HCT116 (cell line): Measurements from ENCODE around the gene MYH6. TPM values are rescaled to one million over a fixed set of nuclear protein-coding genes. Genes with fewer than 3 reads are reported as not detected.

Experiments used
- ATAC-seq: fragments of 200-7000 bp; cut with Tn5 transposase; 2 replicates; pipeline ENCODE4 v1.9.1; 2020; ENCODE audit warnings: mild to moderate bottlenecking, moderate library complexity
- BruUV-seq: library from RNA; stranded (reverse); fragments of 400-500 nt; replicated peaks from 2 replicates; lab custom pipeline; 2021; lab: Mats Ljungman, UMichigan
- CTCF ChIA-PET: fragments of 300-600 bp; sonication (Branson Sonifier 250); formaldehyde crosslinking; loops from one replicate; lab custom pipeline; 2021; ENCODE audit warnings: antibody characterized with exemption; lab: Charles Lee
- POLR2A ChIA-PET: fragments of 300-600, 350-600 bp; sonication (Branson Sonifier 250); formaldehyde crosslinking; loops from one replicate; lab custom pipeline; 2021; ENCODE audit warnings: antibody characterized with exemption; lab: Charles Lee
- RAD21 ChIA-PET, 2 experiments: fragments of 300-600 bp; sonication (Branson Sonifier 250); formaldehyde crosslinking; loops; one replicate each; lab custom pipeline; 2023; ENCODE audit warnings: low total read pairs in 2 of 2; ENCODE audit not compliant: uncharacterized antibody in 2 of 2, unreplicated experiment in 2 of 2, low non-redundant PET in 1 of 2; lab: Charles Lee
- DNase-seq: peaks from one replicate; pipeline ENCODE4 v3.0.0-alpha.2; 2010; ENCODE audit warnings: low read depth, low spot score
- H2AFZ ChIP-seq: fragments of 200-600 bp; shearing (Covaris generic), sonication (generic); 2 replicates; pipeline ENCODE4 v1.6.1; 2017; ENCODE audit warnings: low read depth, mixed run types, mixed read lengths, antibody characterized with exemption, low read length; ENCODE audit not compliant: poor library complexity, severe bottlenecking
- H3K27ac ChIP-seq: 2 replicates; pipeline ENCODE4 v1.5.1; 2012; ENCODE audit warnings: low read depth, low read length
- H3K27me3 ChIP-seq: fragments of 200-600 bp; sonication (generic); 2 replicates; pipeline ENCODE4 v1.6.1; 2016; ENCODE audit warnings: mixed run types, low read length, mixed read lengths; ENCODE audit not compliant: insufficient read depth
- H3K36me3 ChIP-seq, 2 experiments: fragments of 200-500 bp in 1 of 2; fragments of 200-600 bp in 1 of 2; sonication (Bioruptor generic) in 1 of 2; sonication (generic) in 1 of 2; 2 replicates each; pipeline versions ENCODE4 v1.5.1 to v1.6.1; 2014 to 2016; ENCODE audit warnings: low read length in 2 of 2, inconsistent platforms in 1 of 2, mixed read lengths in 1 of 2, mixed run types in 1 of 2; ENCODE audit not compliant: insufficient read depth in 2 of 2, control insufficient read depth in 1 of 2
- H3K4me1 ChIP-seq, 2 experiments: fragments of 200-600 bp in 1 of 2; sonication (generic) in 1 of 2; 2 replicates each; pipeline versions ENCODE4 v1.5.1 to v1.6.1; 2012 to 2017; ENCODE audit warnings: low read length in 2 of 2, inconsistent platforms in 1 of 2, mild to moderate bottlenecking in 1 of 2, mixed read lengths in 1 of 2, mixed run types in 1 of 2, moderate library complexity in 1 of 2; ENCODE audit not compliant: insufficient read depth in 2 of 2, control insufficient read depth in 1 of 2
- H3K4me2 ChIP-seq: fragments of 200-600 bp; sonication (generic); 2 replicates; pipeline ENCODE4 v1.6.1; 2017; ENCODE audit warnings: mixed run types, low read length, mixed read lengths
- H3K4me3 ChIP-seq, 2 experiments: fragments of 200-600 bp in 1 of 2; sonication (generic) in 1 of 2; replicated peaks in 1 of 2; 2 replicates each; pipeline ENCODE4 v1.5.1; 2011 to 2016; ENCODE audit warnings: low read length in 2 of 2, control low read depth in 1 of 2, low read depth in 1 of 2, mild to moderate bottlenecking in 1 of 2, mixed read lengths in 1 of 2, mixed run types in 1 of 2
- H3K79me2 ChIP-seq: fragments of 200-600 bp; sonication (generic); 2 replicates; pipeline ENCODE4 v1.6.1; 2017; ENCODE audit warnings: mild to moderate bottlenecking, mixed run types, low read length, moderate library complexity, mixed read lengths; ENCODE audit not compliant: insufficient read depth
- H3K9ac ChIP-seq: fragments of 200-600 bp; sonication (generic); 2 replicates; pipeline ENCODE4 v1.6.1; 2016; ENCODE audit warnings: low read length, mixed read lengths
- H3K9me2 ChIP-seq: fragments of 200-600 bp; sonication (generic), shearing (Covaris generic); 2 replicates; pipeline ENCODE4 v1.6.1; 2017; ENCODE audit warnings: mixed run types, mild to moderate bottlenecking, moderate library complexity; ENCODE audit not compliant: insufficient read depth
- H3K9me3 ChIP-seq, 2 experiments: fragments of 200-500 bp in 1 of 2; fragments of 200-600 bp in 1 of 2; sonication (Bioruptor generic) in 1 of 2; sonication (generic) in 1 of 2; 2 replicates each; pipeline ENCODE4 v1.6.1; 2014 to 2017; ENCODE audit warnings: low read length in 2 of 2, mixed read lengths in 2 of 2, inconsistent platforms in 1 of 2, low read depth in 1 of 2, mild to moderate bottlenecking in 1 of 2, mixed run types in 1 of 2, moderate library complexity in 1 of 2; ENCODE audit not compliant: control insufficient read depth in 1 of 2, insufficient read depth in 1 of 2
- H4K20me1 ChIP-seq: fragments of 200-600 bp; sonication (generic), shearing (Covaris generic); 2 replicates; pipeline ENCODE4 v1.6.1; 2017; ENCODE audit warnings: mixed run types, mild to moderate bottlenecking, moderate library complexity; ENCODE audit not compliant: insufficient read depth
- CBX3 ChIP-seq: IDR thresholded peaks from 2 replicates; pipeline ENCODE4 v1.6.1; 2012; ENCODE audit warnings: low read depth
- EGR1 ChIP-seq: IDR thresholded peaks from 2 replicates; pipeline ENCODE4 v1.6.1; 2012; ENCODE audit warnings: low read depth
- ELF1 ChIP-seq: IDR thresholded peaks from 2 replicates; pipeline ENCODE4 v1.6.1; 2012; ENCODE audit warnings: low read depth, borderline replicate concordance
- EZH2 ChIP-seq: fragments of 200-600 bp; sonication (generic); IDR thresholded peaks from 2 replicates; pipeline ENCODE4 v1.6.1; 2017; ENCODE audit warnings: antibody characterized with exemption, mixed run types
- EZH2phosphoT487 ChIP-seq: fragments of 200-600 bp; IDR thresholded peaks from 2 replicates; pipeline ENCODE4 v1.6.1; 2018; ENCODE audit warnings: antibody characterized with exemption, borderline replicate concordance
- JUND ChIP-seq: IDR thresholded peaks from 2 replicates; pipeline ENCODE4 v1.6.1; 2012
- POLR2A ChIP-seq: IDR thresholded peaks from 2 replicates; pipeline ENCODE4 v1.7.0; 2011; ENCODE audit warnings: borderline replicate concordance; ENCODE audit not compliant: insufficient read depth, insufficient read length; ENCODE audit errors: extremely low read depth
- REST ChIP-seq: IDR thresholded peaks from 2 replicates; pipeline ENCODE4 v1.6.1; 2012; ENCODE audit warnings: low read depth
- SIN3A ChIP-seq: IDR thresholded peaks from 2 replicates; pipeline ENCODE4 v1.6.1; 2012; ENCODE audit warnings: low read depth
- SP1 ChIP-seq: IDR thresholded peaks from 2 replicates; pipeline ENCODE4 v1.6.1; 2012; ENCODE audit warnings: low read depth
- SRF ChIP-seq: IDR thresholded peaks from 2 replicates; pipeline ENCODE4 v1.6.1; 2012; ENCODE audit warnings: low read depth
- TCF7L2 ChIP-seq: IDR thresholded peaks from 2 replicates; pipeline ENCODE4 v1.7.0; 2011; ENCODE audit warnings: borderline replicate concordance, inconsistent platforms; ENCODE audit not compliant: insufficient read depth, insufficient read length; ENCODE audit errors: extremely low read depth
- YY1 ChIP-seq: IDR thresholded peaks from 2 replicates; pipeline ENCODE4 v1.6.1; 2011; ENCODE audit warnings: low read length, low read depth, moderate library complexity, mild to moderate bottlenecking; ENCODE audit not compliant: insufficient replicate concordance; ENCODE audit errors: extremely low read depth
- ZFX ChIP-seq: fragments of 450-650 bp; IDR thresholded peaks from 2 replicates; pipeline ENCODE4 v1.6.1; 2017
- ZNF274 ChIP-seq: fragments of 200-500 bp; sonication (Bioruptor generic); IDR thresholded peaks from 2 replicates; pipeline ENCODE4 v1.6.1; 2014; ENCODE audit warnings: mild to moderate bottlenecking, low read depth, low read length, inconsistent platforms
- intact Hi-C: fragments of 100-400 bp; cut with micrococcal nuclease; formaldehyde crosslinking; loops from 2 replicates; pipeline ENCODE4 v1.10.0; 2022
- total RNA-seq: library from RNA; stranded (reverse); gene quantifications from one replicate; pipeline ENCODE4 v1.2.1, GENCODE V29; 2021; ENCODE audit not compliant: unreplicated experiment
- TF ChIP-seq, protein P1 (sequence below): IDR thresholded peaks from 2 replicates; pipeline ENCODE4 v1.6.1; 2012

MYH6 gene
- total RNA-seq, 1 experiment from 2014 or later: not detected

- ChIA-PET RAD21 (no interaction called here), CTCF (interaction anchor here (1.0 kb wide), 1 partner anchor 8 kb away, joined by 5 read pairs; no protein-coding TSS in a partner anchor), POLR2A (no interaction called here)
- Histone ChIP-seq H3K27ac (no peak overlapping the region), H3K4me3 (no peak overlapping the region), H2AFZ (no peak overlapping the region), H3K9me3 (no peaks in the 10 kb centered on the region), H3K27me3 (peaks cover 13% of the 10 kb centered on the region; the same call in 1 of the 2 replicates), H4K20me1 (no peaks in the 10 kb centered on the region), H3K4me2 (no peak overlapping the region), H3K36me3 (no peaks in the 10 kb centered on the region), H3K4me1 (no peaks in the 10 kb centered on the region), H3K79me2 (no peaks in the 10 kb centered on the region), H3K9ac (no peak overlapping the region), H3K9me2 (no peaks in the 10 kb centered on the region)
- ATAC-seq (no peak), DNase-seq (no peak)
- BruUV-seq: no TSS peak
- TF ChIP-seq CBX3 (no peak), ZFX (no peak), ZNF274 (no peak), POLR2A (no peak), ELF1 (no peak), JUND (no peak), SRF (no peak), YY1 (no peak), EZH2 (no peak), REST (no peak), TCF7L2 (no peak), SP1 (no peak), SIN3A (no peak), EGR1 (no peak), EZH2phosphoT487 (no peak)
- TF ChIP-seq, protein P1, sequence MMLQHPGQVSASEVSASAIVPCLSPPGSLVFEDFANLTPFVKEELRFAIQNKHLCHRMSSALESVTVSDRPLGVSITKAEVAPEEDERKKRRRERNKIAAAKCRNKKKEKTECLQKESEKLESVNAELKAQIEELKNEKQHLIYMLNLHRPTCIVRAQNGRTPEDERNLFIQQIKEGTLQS: no peak
- intact Hi-C loops: no loop called here
These were observed 19.9 kb downstream of the MYH6 start for GRCh38 chr14:23387916-23388882.
